Osteocyte (in vitro differentiated cells): ENCODE measurements around the gene ANG. TPM values are rescaled to one million over a fixed set of nuclear protein-coding genes. Genes with fewer than 3 reads are reported as not detected.
"Not testable (repeated sequence)": the region's sequence is repeated elsewhere in the genome, so short reads cannot be mapped to it uniquely, and the experiment has no call there.

ENCODE experiments used
- DNase-seq: peaks from one replicate; pipeline ENCODE4 v3.0.0; 2021; ENCODE audit warnings: mixed read lengths; ENCODE audit not compliant: unreplicated experiment; ENCODE audit errors: extremely low spot score
- H3K27ac Mint-ChIP-seq: one replicate; pipeline ENCODE4 v1.8.0; 2021; ENCODE audit warnings: mild to moderate bottlenecking, mixed read lengths; ENCODE audit not compliant: unreplicated experiment
- H3K27me3 Mint-ChIP-seq: one replicate; pipeline ENCODE4 v1.8.0; 2021; ENCODE audit warnings: mixed read lengths; ENCODE audit not compliant: unreplicated experiment
- H3K36me3 Mint-ChIP-seq: one replicate; pipeline ENCODE4 v1.8.0; 2021; ENCODE audit warnings: mixed read lengths; ENCODE audit not compliant: unreplicated experiment
- H3K4me1 Mint-ChIP-seq: one replicate; pipeline ENCODE4 v1.8.0; 2021; ENCODE audit warnings: mixed read lengths; ENCODE audit not compliant: unreplicated experiment
- H3K4me3 Mint-ChIP-seq: one replicate; pipeline ENCODE4 v1.8.0; 2021; ENCODE audit warnings: mild to moderate bottlenecking, moderate library complexity, mixed read lengths; ENCODE audit not compliant: unreplicated experiment
- H3K9me3 Mint-ChIP-seq: one replicate; pipeline ENCODE4 v1.8.0; 2021; ENCODE audit warnings: mixed read lengths; ENCODE audit not compliant: unreplicated experiment
- total RNA-seq: library from RNA; stranded (reverse); gene quantifications from 2 replicates; pipeline ENCODE4 v1.2.1, GENCODE V29; 2021
- TF ChIP-seq, protein P1 (sequence below): fragments of 200-600 bp; sonication (generic); IDR thresholded peaks from 2 replicates; pipeline ENCODE4 v1.5.0; 2021; ENCODE audit warnings: antibody characterized with exemption, mild to moderate bottlenecking, moderate library complexity

ANG gene
- total RNA-seq, 1 donor from 2014 or later: 7.4 TPM

DNA sequence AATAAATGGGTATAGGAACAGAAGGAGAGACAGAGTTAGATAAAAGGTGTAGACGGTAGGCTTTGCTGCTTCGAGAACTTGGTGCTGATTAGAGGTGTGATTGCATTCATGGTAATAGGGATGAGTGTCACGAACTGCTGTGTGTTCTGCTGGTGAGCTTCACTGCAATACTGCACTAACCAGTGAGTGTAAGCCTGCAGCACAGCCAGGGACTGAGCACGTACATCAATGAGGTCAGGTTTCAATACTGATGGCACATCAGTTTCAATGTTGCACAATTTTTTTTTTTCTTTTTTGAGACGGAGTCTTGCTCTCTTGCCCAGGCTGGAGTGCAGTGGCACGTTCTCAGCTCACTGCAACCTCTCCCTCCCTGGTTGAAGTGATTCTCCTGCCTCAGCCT lies 32.2 kb downstream of the ANG start:
- no peaks in the 10 kb centered on the region for H3K9me3 Mint-ChIP-seq
- H3K4me1 Mint-ChIP-seq: no peaks in the 10 kb centered on the region
- TF ChIP-seq, protein P1, sequence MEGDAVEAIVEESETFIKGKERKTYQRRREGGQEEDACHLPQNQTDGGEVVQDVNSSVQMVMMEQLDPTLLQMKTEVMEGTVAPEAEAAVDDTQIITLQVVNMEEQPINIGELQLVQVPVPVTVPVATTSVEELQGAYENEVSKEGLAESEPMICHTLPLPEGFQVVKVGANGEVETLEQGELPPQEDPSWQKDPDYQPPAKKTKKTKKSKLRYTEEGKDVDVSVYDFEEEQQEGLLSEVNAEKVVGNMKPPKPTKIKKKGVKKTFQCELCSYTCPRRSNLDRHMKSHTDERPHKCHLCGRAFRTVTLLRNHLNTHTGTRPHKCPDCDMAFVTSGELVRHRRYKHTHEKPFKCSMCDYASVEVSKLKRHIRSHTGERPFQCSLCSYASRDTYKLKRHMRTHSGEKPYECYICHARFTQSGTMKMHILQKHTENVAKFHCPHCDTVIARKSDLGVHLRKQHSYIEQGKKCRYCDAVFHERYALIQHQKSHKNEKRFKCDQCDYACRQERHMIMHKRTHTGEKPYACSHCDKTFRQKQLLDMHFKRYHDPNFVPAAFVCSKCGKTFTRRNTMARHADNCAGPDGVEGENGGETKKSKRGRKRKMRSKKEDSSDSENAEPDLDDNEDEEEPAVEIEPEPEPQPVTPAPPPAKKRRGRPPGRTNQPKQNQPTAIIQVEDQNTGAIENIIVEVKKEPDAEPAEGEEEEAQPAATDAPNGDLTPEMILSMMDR: no peak
- H3K27me3 Mint-ChIP-seq: peaks cover 2% of the 10 kb centered on the region
- H3K4me3 Mint-ChIP-seq: no peak overlapping the region
- no peaks in the 10 kb centered on the region for H3K36me3 Mint-ChIP-seq
- no peak overlapping the region for H3K27ac Mint-ChIP-seq
- DNase-seq: no peak

DNA sequence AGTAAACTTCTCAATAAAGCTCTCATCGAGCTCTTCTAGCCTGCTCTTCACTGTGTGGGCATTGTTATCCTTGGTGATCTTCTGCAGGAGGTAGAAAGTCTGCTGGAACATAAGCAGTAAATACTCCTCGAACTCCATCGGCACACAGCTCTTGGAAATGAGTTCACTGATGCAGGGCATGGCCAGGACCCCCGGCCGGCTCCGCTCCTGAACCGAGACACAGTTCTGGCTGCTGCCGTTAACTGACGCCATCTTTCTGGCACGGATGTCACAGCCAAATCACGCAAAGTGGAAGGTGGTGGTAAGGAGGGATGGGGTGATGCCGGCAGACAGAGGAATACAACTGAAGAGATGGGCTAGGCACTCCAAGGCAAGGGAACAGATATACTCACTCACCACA lies 33.5 kb downstream of the ANG start:
- H3K4me1 Mint-ChIP-seq: no peaks in the 10 kb centered on the region

DNA sequence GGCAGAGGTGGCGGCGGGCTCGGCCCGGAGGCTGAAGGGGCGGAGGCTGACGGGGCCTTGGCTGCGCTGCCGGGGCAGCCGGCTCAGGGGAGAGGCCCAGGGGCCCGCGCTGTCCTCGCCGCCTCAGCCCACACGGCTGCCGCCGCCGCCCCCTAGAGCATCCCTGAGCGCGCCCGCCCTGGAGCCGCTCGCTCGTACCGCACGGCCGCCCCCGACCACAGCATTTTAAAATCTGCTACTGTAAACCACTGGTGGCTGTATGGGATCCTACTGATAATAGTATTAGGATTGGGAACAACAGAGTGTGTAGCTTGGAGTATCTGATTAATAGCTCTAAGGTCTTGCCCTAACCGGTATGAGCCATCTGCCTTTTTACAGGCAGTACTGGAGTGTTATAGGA lies 34.9 kb downstream of the ANG start:
- DNase-seq: no peak
- Mint-ChIP-seq H3K27ac (no peak overlapping the region), H3K4me3 (no peak overlapping the region), H3K27me3 (peaks cover 6% of the 10 kb centered on the region), H3K36me3 (no peaks in the 10 kb centered on the region), H3K4me1 (no peaks in the 10 kb centered on the region), H3K9me3 (no peaks in the 10 kb centered on the region)
- TF ChIP-seq, protein P1: no peak

More for the DNA sequence above, 33.5 kb downstream of the ANG start:
- DNase-seq: no peak
- TF ChIP-seq, protein P1: no peak
- Mint-ChIP-seq H3K27ac (no peak overlapping the region), H3K36me3 (no peaks in the 10 kb centered on the region), H3K4me3 (no peak overlapping the region), H3K27me3 (peaks cover 2% of the 10 kb centered on the region), H3K9me3 (no peaks in the 10 kb centered on the region)

DNA sequence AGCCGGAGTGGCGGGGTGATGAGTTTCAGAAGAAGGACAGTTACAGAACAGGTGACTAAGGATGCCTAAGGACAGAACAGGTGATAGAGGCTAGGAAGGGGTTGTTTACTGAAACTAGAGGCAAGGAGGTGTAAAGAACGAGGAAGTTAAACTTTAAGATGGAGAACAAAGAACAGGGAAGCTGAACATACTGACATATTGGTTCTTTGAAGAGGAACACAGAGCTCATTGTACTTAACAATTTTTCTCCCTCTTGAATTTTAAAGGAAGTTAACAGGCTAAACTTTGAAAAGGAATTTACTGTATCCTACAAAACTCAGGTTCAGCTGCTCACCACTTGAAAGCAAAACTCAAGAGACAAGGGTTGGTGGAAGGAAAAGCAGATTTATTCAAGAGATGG lies 37.6 kb downstream of the ANG start:
- H3K9me3 Mint-ChIP-seq, H3K36me3 Mint-ChIP-seq, H3K4me3 Mint-ChIP-seq, DNase-seq, H3K4me1 Mint-ChIP-seq, H3K27me3 Mint-ChIP-seq, H3K27ac Mint-ChIP-seq: not testable (repeated sequence)

DNA sequence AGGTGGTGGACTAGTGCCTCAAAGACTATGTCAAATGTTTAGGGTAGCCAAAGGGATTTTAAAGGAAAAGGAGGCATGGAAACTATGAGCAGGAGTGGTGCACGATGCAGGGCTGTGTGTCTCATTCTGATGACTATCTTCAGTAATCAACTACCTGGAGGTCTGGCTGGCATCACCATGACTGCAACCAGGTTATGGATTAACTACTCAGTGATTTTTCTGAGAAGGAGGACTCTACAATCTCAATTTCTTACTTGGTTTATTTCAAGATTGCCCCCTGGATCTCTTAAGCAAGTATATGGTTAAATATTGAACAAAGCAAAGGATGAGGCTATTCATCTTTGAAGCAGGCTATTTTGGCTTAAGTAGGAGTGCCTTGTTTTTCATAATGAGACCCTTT lies 38.0 kb downstream of the ANG start:
- TF ChIP-seq, protein P1: no peak
- Mint-ChIP-seq H3K4me3 (no peak overlapping the region), H3K27ac (no peak overlapping the region), H3K36me3 (no peaks in the 10 kb centered on the region), H3K27me3 (peaks cover 4% of the 10 kb centered on the region), H3K9me3 (no peaks in the 10 kb centered on the region), H3K4me1 (no peaks in the 10 kb centered on the region)
- DNase-seq: no peak

DNA sequence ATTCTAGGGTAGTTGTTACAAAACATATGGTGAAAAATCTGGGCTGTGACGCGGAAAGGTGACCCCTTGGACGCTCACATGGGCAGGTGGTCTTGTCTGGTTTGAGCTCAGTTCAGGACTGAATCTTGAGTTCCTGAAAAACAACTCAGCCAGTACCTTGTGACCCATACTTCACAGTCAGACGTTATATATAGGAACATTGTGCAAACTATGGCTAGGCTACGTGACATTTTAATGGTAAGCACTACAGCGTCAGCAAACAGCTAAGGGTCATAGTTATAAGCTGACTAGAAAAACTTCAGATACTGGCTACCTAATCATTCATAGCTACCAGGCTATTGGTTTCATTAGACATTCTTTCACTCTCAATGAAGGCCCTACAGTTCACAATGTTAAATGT lies 42.3 kb downstream of the ANG start:
- Mint-ChIP-seq H3K4me1 (no peaks in the 10 kb centered on the region), H3K36me3 (no peaks in the 10 kb centered on the region), H3K27ac (no peak overlapping the region), H3K4me3 (no peak overlapping the region), H3K9me3 (no peaks in the 10 kb centered on the region), H3K27me3 (peaks cover 4% of the 10 kb centered on the region)
- TF ChIP-seq, protein P1: no peak
- no peak for DNase-seq
